Dendritic cell treated with granulocyte-macrophage colony-stimulating factor and Interleukin-4, amounts not matched to agents 40 ng/mL and 50 ng/mL, for 4 days (primary cell): ENCODE data around the gene P2RY13.
A peak's percentile ranks its signal among the peaks of the same experiment; 100 is the strongest.

Source experiments
- H3K27ac Mint-ChIP-seq: one replicate; pipeline ENCODE4 v1.8.0; 2022; ENCODE audit warnings: mild to moderate bottlenecking, mixed read lengths
- H3K27me3 Mint-ChIP-seq: one replicate; pipeline ENCODE4 v1.8.0; 2022; ENCODE audit warnings: mild to moderate bottlenecking, mixed read lengths
- H3K36me3 Mint-ChIP-seq: one replicate; pipeline ENCODE4 v1.8.0; 2022; ENCODE audit warnings: low read depth, mixed read lengths
- H3K4me1 Mint-ChIP-seq: one replicate; pipeline ENCODE4 v1.8.0; 2022; ENCODE audit warnings: low read depth, mixed read lengths
- H3K4me3 Mint-ChIP-seq: one replicate; pipeline ENCODE4 v1.8.0; 2022; ENCODE audit warnings: mild to moderate bottlenecking, moderate library complexity, mixed read lengths
- H3K9me3 Mint-ChIP-seq: one replicate; pipeline ENCODE4 v1.8.0; 2022; ENCODE audit warnings: mixed read lengths
- intact Hi-C: fragments of 100-400 bp; cut with micrococcal nuclease; formaldehyde crosslinking; loops from one replicate; pipeline ENCODE4 v1.15.0; 2022

P2RY13 gene

DNA sequence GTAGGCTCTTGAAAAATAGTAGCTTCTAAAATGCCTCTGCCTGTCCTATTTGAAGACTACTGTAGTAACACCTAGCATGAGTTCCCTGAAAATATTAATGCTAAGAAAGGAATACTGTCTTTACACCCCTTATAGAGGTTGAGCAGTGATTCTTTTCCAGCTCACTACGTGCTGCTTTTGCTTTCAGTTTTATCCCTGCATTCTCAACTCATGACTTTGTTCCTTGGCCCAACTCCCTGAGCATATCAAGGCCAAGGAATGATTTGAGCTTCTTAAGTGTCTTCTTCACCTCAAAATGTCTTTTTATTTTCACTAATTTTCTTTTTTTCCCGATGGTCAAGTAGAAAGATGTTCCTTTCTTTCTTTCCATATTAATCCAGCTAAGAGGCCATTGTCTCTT, 16.5 kb upstream of the P2RY13 start:
- no peaks in the 10 kb centered on the region for H3K9me3 Mint-ChIP-seq

DNA sequence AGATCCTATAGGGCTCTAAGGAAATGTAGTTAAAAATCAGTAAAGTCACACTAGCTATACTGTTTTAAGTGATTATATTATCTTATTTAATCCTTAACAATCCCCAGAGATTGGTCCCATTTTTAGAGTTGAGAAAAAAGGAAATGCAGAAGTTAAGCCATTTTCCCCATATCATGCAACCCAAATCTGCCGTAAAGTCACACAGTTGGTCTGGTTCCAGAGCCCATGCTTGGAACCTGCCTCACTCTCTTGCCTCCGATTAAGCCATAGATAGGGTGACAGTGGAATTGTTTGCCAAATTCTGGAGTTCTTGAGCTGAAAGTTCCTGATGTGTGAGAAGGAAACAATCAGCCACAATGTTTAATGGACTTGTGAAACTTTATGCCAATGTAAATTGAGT, 2.3 kb upstream of the P2RY13 start:
- H3K27me3 Mint-ChIP-seq, result no peaks in the 10 kb centered on the region
- peaks cover 6% of the 10 kb centered on the region for H3K36me3 Mint-ChIP-seq
- no peak overlapping the region for H3K4me3 Mint-ChIP-seq

More for the DNA sequence above, 16.5 kb upstream of the P2RY13 start:
- Mint-ChIP-seq H3K4me1 (peaks cover 47% of the 10 kb centered on the region), H3K36me3 (no peaks in the 10 kb centered on the region), H3K27me3 (no peaks in the 10 kb centered on the region), H3K27ac (peak overlapping the region; percentile 82), H3K4me3 (peak overlapping the region; percentile 61)
- intact Hi-C loops, result loop anchor here (5.0 kb wide), 1 partner anchor 36 kb away; the partner anchor contains the start of gene P2RY12

DNA sequence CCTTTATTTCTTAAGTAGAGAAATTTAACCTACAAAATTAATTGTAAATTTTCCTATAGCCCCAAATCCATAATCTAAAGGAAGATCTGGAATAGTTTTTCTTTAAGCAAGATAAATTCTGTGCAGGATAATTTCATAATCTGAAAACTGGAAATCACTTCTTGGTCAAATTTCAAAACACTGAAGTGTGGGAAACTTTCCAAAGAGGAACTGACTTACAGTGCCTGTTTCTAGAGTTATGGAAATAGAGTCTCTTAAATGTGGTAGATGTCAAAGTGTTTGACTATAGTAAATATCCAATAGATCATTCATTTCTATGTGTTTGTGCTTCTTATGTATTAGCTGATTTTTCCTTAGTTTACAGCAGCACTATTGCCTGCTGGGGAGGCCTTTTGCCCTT, 1.6 kb upstream of the P2RY13 start:
- peak overlapping the region; percentile 39 for H3K27ac Mint-ChIP-seq
- intact Hi-C loops, result no loop called here

More for the DNA sequence above, 2.3 kb upstream of the P2RY13 start:
- Mint-ChIP-seq H3K4me1 (peaks cover 48% of the 10 kb centered on the region), H3K27ac (no peak overlapping the region), H3K9me3 (no peaks in the 10 kb centered on the region)
- intact Hi-C loops, result no loop called here

DNA sequence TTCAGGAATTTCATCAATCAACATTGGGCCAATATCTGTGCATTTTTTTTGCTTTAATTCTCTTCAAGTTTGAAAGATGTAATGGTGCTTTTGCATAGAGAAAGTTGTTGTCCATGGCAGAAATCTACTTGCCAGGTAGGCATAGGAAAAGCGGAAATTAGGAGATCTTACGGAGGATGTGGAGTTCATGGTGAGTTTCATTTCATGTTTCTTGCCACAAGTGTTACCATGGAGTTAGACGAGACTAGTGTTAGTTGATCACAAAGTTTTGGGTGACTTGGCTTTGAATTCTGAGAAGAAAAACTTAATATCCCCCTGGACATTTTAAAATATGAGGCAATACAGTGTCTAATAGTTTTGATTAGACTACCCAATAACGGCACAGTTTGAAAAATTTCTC, 1.0 kb upstream of the P2RY13 start:
- Mint-ChIP-seq H3K27ac (peak overlapping the region; percentile 9), H3K9me3 (no peaks in the 10 kb centered on the region), H3K4me1 (peaks cover 58% of the 10 kb centered on the region), H3K27me3 (no peaks in the 10 kb centered on the region), H3K4me3 (no peak overlapping the region), H3K36me3 (peaks cover 6% of the 10 kb centered on the region)
- intact Hi-C loops, result no loop called here

More for the DNA sequence above, 1.6 kb upstream of the P2RY13 start:
- peaks cover 6% of the 10 kb centered on the region for H3K36me3 Mint-ChIP-seq
- H3K4me1 Mint-ChIP-seq, result peaks cover 56% of the 10 kb centered on the region
- H3K27me3 Mint-ChIP-seq, result no peaks in the 10 kb centered on the region
- no peaks in the 10 kb centered on the region for H3K9me3 Mint-ChIP-seq
- H3K4me3 Mint-ChIP-seq, result no peak overlapping the region

DNA sequence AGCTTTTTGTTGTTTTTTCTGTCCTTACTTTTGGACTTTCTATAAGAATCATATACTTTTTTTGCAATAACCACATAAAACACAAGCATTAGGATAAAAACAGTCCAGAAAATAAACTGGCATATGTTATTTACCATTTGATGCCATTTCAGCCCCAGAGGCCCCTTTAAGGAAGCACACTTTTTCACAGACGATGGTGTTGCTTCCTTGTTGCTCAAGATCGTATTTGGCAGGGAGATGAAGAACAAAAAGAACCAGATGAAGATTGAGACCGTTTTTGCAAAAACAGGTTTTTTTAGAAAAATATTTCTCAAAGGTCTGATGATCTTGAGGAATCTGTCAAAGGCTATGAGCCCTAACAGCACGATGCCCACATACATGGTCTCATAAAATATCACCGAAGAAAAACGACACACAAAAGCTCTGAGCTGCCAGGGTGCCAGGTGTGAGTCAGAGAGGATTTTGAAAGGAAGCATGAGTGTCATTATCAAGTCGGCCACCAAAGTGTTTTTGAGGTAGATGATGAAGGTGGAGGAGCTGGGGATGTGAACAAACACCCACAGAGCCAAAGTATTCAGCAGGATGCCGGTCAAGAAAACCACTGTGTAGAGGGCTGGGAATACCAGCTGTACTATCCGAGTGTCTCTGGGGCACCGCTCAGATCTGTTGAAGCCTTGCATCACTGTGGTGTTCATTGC, 902 bp downstream of the P2RY13 start:
- no peaks in the 10 kb centered on the region for H3K9me3 Mint-ChIP-seq
- H3K4me1 Mint-ChIP-seq, result peaks cover 75% of the 10 kb centered on the region
- peaks cover 6% of the 10 kb centered on the region for H3K36me3 Mint-ChIP-seq
- peaks cover 5% of the 10 kb centered on the region for H3K27me3 Mint-ChIP-seq
- H3K4me3 Mint-ChIP-seq, result peak overlapping the region; percentile 80
- intact Hi-C loops, result loop anchor here (2.0 to 5.0 kb wide), 2 partner anchors 22 to 34 kb away; no protein-coding TSS in a partner anchor
- peak overlapping the region; percentile 80 for H3K27ac Mint-ChIP-seq

DNA sequence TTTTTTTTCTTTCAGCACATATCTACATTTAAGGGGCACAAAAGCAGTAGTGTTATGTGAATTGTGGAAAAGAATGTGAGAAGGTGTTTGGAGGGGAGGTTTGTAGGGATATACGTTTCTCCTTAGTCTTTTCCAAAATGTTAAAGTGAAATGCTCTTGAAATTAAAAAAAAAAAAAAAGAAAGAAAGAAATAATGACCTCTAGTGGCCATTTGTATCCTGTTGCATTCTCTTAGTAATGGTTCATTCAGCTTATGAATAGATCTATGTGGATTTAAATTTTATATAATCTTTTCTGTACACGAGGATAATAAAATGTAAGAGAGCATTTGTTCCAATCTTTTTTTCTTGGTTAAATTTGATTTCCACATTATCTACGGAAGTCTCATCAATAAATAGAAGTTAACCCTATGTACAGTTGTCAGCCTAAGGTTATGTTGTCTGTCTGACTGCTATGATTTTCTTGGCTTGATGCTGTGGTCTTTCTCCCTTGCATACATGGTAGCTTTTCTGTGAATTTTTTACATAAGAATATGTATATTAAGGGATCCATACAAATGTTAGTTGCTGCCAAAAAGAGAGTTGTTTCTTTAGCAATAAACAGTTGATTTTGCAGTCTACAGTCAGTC, 1.7 kb downstream of the P2RY13 start:
- peak overlapping the region; percentile 80 for H3K4me3 Mint-ChIP-seq

DNA sequence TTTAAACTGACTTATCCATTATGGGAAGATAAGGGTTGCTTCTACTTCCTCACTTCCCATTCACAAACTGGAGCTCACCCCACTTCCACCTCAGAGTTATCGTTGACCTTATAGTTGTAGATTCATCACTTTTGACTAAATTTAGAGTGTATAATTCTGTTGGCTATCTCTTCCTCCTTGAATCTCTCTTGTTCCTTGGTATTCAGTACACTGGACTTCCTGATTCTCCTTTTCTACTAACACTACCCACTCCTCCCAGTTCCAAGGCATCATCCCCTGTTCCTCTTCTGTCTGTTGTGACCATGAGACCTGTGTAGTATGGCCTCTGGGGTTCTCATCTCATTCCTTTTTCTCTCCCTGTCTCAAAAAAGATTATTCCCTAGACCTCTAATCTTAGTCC, 6.8 kb downstream of the P2RY13 start:
- intact Hi-C loops, result no loop called here
- peaks cover 7% of the 10 kb centered on the region for H3K27me3 Mint-ChIP-seq
- peak overlapping the region; percentile 72 for H3K27ac Mint-ChIP-seq
- no peak overlapping the region for H3K4me3 Mint-ChIP-seq
- peaks cover 70% of the 10 kb centered on the region for H3K4me1 Mint-ChIP-seq
- no peaks in the 10 kb centered on the region for H3K36me3 Mint-ChIP-seq
- no peaks in the 10 kb centered on the region for H3K9me3 Mint-ChIP-seq

More for the DNA sequence above, 1.7 kb downstream of the P2RY13 start:
- Mint-ChIP-seq H3K27ac (peak overlapping the region; percentile 80), H3K9me3 (no peaks in the 10 kb centered on the region), H3K4me1 (peaks cover 78% of the 10 kb centered on the region), H3K27me3 (peaks cover 7% of the 10 kb centered on the region), H3K36me3 (peaks cover 6% of the 10 kb centered on the region)
- intact Hi-C loops, result loop anchor here (2.0 to 5.0 kb wide), 3 partner anchors 23 to 37 kb away; no protein-coding TSS in a partner anchor

DNA sequence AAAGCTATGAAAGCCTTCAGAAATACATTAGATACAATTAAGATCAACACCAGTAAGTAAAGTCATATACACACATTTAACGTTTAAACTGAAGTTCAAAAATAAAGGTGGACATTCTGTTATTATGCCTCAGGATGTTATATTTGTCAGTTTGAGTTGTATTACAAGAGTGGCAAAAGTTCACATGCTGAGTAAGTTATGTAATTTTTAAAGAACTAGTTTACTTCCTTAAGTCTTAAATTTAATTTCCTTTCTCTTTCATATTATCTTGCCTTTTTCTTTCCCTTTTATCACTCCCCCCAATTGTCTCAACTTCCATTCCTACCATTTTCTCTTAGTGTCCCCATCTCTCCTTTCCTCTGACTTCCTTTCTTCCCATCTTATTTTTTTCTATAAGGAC, 7.8 kb downstream of the P2RY13 start:
- no peak overlapping the region for H3K4me3 Mint-ChIP-seq
- no peaks in the 10 kb centered on the region for H3K9me3 Mint-ChIP-seq
- no peak overlapping the region for H3K27ac Mint-ChIP-seq
- H3K36me3 Mint-ChIP-seq, result no peaks in the 10 kb centered on the region
- H3K4me1 Mint-ChIP-seq, result peaks cover 61% of the 10 kb centered on the region
- intact Hi-C loops, result loop anchor here (2.0 kb wide), 1 partner anchor 15 kb away; no protein-coding TSS in a partner anchor
- H3K27me3 Mint-ChIP-seq, result peaks cover 7% of the 10 kb centered on the region

DNA sequence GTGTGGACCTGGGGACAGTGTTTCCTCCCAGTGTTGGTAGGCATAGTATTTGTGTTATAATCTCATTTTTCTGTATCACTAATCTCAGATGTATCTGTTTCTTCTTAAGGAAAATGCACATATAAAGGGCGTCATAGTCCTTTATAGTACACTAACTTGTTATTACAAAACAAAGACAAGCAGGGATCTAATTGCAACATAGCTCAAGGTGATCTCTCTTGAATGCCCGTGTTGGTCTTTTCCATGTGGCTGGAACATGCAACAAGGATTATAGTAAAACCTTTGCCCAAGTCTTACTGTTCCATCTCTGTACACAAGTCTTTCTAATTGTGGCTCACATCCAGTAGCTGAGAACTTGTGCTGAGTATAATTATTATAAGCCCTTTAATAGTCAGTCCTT, 9.2 kb downstream of the P2RY13 start:
- Mint-ChIP-seq H3K27ac (no peak overlapping the region), H3K9me3 (no peaks in the 10 kb centered on the region), H3K4me1 (peaks cover 50% of the 10 kb centered on the region), H3K36me3 (no peaks in the 10 kb centered on the region), H3K27me3 (peaks cover 7% of the 10 kb centered on the region), H3K4me3 (no peak overlapping the region)
- intact Hi-C loops, result loop anchor here (2.0 kb wide), 1 partner anchor 13 kb away; no protein-coding TSS in a partner anchor

DNA sequence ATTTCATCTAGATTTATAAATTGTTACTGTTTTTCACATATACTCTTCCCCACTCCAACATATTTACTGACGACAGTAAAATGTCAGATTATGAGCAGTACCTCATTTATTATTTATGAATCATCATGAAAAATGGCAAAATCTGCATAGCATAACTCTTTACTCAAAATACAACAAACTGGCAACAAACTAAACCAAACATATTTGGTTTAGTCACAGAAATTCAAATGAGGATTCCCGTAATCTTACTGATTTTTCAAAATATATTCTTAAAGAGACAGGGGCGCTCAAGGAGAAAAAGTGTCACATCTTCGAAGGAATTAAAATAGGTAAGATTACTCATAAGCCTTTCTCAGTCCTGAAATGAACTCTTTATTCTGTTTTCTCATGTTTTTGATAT, 9.7 kb downstream of the P2RY13 start:
- intact Hi-C loops, result loop anchor here (2.0 to 10.0 kb wide), 2 partner anchors 13 to 235 kb away; no protein-coding TSS in a partner anchor
- Mint-ChIP-seq H3K27me3 (peaks cover 7% of the 10 kb centered on the region), H3K36me3 (no peaks in the 10 kb centered on the region), H3K27ac (no peak overlapping the region), H3K9me3 (no peaks in the 10 kb centered on the region), H3K4me3 (no peak overlapping the region), H3K4me1 (peaks cover 45% of the 10 kb centered on the region)

DNA sequence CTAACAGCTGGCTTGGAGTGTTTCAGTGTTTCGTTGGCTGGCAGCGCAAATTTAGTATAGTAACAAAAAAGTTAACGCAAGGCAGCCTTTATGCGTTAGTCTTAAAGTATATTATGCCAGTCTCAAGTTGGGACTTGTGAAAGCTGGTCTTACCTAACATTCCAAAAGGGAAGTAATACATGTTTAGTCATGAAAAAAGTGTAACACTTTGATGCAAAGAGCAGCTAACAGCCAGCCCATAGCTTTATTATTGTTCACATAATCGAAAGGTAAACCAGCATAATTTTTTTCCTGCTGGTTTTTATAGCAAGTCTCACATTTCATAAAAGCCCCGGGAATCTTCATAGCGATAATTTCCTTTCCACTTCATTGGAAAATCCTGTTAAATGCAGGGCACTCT, 10.4 kb downstream of the P2RY13 start:
- Mint-ChIP-seq H3K27me3 (peaks cover 5% of the 10 kb centered on the region), H3K4me1 (peaks cover 40% of the 10 kb centered on the region), H3K36me3 (no peaks in the 10 kb centered on the region), H3K27ac (no peak overlapping the region), H3K9me3 (no peaks in the 10 kb centered on the region), H3K4me3 (no peak overlapping the region)
- intact Hi-C loops, result loop anchor here (10.0 kb wide), 1 partner anchor 236 kb away; no protein-coding TSS in a partner anchor

DNA sequence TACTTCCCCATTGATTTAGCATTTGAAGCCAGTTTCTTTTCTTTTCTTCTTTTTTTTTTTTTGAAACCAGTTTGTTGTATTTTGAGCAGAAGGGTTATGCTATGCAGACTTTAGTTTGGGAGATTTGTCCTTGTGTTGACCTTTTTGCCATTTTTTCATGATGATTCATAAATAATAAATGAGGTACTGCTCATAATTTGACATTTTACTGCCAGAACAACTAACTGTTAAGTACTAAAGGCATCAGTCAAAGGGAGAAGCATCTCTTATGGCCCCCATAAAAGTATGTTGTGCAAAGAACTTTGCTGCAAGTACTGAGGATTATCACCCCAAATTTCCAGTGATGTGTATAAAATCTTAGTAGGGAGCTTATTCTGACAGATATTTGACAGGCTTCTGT, 11.0 kb downstream of the P2RY13 start:
- Mint-ChIP-seq H3K27me3 (peaks cover under 1% of the 10 kb centered on the region), H3K4me1 (peaks cover 34% of the 10 kb centered on the region), H3K36me3 (no peaks in the 10 kb centered on the region), H3K27ac (no peak overlapping the region), H3K9me3 (no peaks in the 10 kb centered on the region), H3K4me3 (no peak overlapping the region)
- intact Hi-C loops, result loop anchor here (10.0 kb wide), 1 partner anchor 236 kb away; no protein-coding TSS in a partner anchor

DNA sequence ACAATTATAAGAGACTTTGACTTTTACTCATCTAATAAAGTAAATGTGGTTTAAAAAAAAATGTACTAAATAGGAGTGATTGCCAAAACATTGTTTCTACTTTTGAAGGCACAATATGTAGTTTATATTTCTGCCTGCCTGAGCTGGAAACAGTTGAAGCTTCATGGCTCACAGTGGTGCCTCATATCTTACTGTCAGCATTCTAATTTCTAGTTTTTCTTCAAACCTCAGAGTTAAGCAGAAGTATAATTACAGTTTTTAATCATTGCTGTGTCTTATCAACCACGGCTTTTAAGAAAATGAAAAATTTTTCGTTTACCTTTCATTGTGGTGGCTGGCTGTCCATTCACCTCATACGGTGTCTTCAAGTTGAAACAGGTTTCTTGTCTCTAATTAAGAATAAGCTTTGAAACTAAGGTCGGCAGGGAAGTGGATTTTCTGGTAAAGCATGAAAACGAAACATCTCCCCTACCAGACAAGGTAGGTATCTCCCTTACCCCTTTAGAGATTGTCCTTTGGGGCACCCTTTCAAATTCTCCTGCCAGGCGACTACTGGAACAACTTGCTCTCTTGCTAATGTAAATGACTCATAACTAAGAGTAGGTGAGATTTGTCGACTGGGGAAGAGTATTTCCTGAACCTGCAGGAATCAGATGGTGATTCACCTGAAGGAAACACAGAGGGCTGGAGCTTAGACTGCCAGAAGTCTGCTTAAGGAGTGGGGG, 12.9 kb downstream of the P2RY13 start, which contains the start of gene GPR87:
Gene GPR87 (minus strand): TSS at position 554 of the 725 bp plus-strand sequence. CDS start 16,720 bp downstream, outside the sequence.
- H3K27ac Mint-ChIP-seq, result no peak within 1 kb of the TSS
- no peaks in the 10 kb centered on the region for H3K36me3 Mint-ChIP-seq
- peaks cover 16% of the 10 kb centered on the region for H3K4me1 Mint-ChIP-seq
- no peak within 1 kb of the TSS for H3K4me3 Mint-ChIP-seq
- intact Hi-C loops, result loop anchor here (10.0 kb wide), 1 partner anchor 238 kb away; no protein-coding TSS in a partner anchor
- no peaks in the 10 kb centered on the region for H3K9me3 Mint-ChIP-seq
- H3K27me3 Mint-ChIP-seq, result no peaks in the 10 kb centered on the region
